DND-41 (cell line): Measurements from ENCODE around the gene NCAPH2.

Experiments
- CTCF ChIP-seq: IDR thresholded peaks from 2 replicates; pipeline ENCODE4 v1.5.1; 2012; ENCODE audit warnings: borderline replicate concordance, low read length, moderate library complexity, mild to moderate bottlenecking; ENCODE audit not compliant: poor library complexity, severe bottlenecking; ENCODE audit errors: extremely low read depth
- EZH2 ChIP-seq: IDR thresholded peaks from 3 replicates; pipeline ENCODE4 v1.6.1; 2012; ENCODE audit warnings: borderline replicate concordance, low read depth, mild to moderate bottlenecking, moderate library complexity, low read length, inconsistent platforms; ENCODE audit not compliant: severe bottlenecking

- TF ChIP-seq CTCF = no peak
- TF ChIP-seq EZH2 = no peak
Observed at GRCh38 chr22:50474710-50475651, 33.0 kb upstream of the NCAPH2 start, which contains the start of gene SBF1.
